Prostate gland (tissue), 2 donors: ENCODE results near the gene BCAT1.

Experiments
- CTCF ChIP-seq, 4 experiments: fragments of 200-600 bp in 2 of 4; fragments of 450-650 bp in 2 of 4; sonication (generic) in 2 of 4; IDR thresholded peaks; 1 replicate in 3 of 4; 2 replicates in 1 of 4; pipeline ENCODE4 v1.5.1; 2016 to 2019; ENCODE audit warnings: antibody characterized with exemption in 4 of 4, mild to moderate bottlenecking in 2 of 4, moderate library complexity in 2 of 4
- POLR2A ChIP-seq: fragments of 450-650 bp; IDR thresholded peaks from one replicate; pipeline ENCODE4 v1.6.1; 2016; ENCODE audit warnings: antibody characterized with exemption, mild to moderate bottlenecking
- POLR2AphosphoS5 ChIP-seq: sonication (generic); formaldehyde crosslinking; IDR thresholded peaks from one replicate; pipeline ENCODE4 v1.6.1; 2017; ENCODE audit warnings: antibody characterized with exemption

GRCh38 chr12:24806386-24806785 is 142.5 kb downstream of the BCAT1 start:
- TF ChIP-seq POLR2A (no peak), CTCF (IDR thresholded peaks at IDR 0.05) (no peak), POLR2AphosphoS5 (no peak)
